ENCODE data around the gene PSAT1.

GRCh38 chr9:78309066-78309465 is 12.1 kb downstream of the PSAT1 start:
- TF ChIP-seq EZH2 (IDR thresholded peaks at IDR 0.05) = no peak
- TF ChIP-seq POLR2AphosphoS5 (IDR thresholded peaks at IDR 0.05; ENCODE audit: borderline replicate concordance, low read depth, low read length) = no peak
